HepG2 (cell line): ENCODE measurements around the gene PYGO2. TPM values are rescaled to one million over a fixed set of nuclear protein-coding genes. Genes with fewer than 3 reads are reported as not detected.

Experiments
- BRF2 ChIP-seq: sonication (generic); formaldehyde crosslinking; IDR thresholded peaks from 2 replicates; pipeline ENCODE4 v1.8.1; 2022; ENCODE audit warnings: mild to moderate bottlenecking, missing genetic modification reagents
- HNRNPH1 ChIP-seq: fragments of 200-400 bp; formaldehyde crosslinking; optimal IDR thresholded peaks from 2 replicates; pipeline ENCODE3; 2017; ENCODE audit warnings: mild to moderate bottlenecking, low read depth, low read length
- IKZF5 ChIP-seq: IDR thresholded peaks from 2 replicates; pipeline ENCODE4 v1.6.1; 2018; ENCODE audit warnings: missing genetic modification reagents, mild to moderate bottlenecking, missing compliant biosample characterization
- ISX ChIP-seq: sonication (generic); formaldehyde crosslinking; conservative IDR thresholded peaks from 2 replicates; pipeline ENCODE4 v1.5.0; 2020; ENCODE audit warnings: missing genetic modification reagents
- KDM3A ChIP-seq: IDR thresholded peaks from 2 replicates; pipeline ENCODE4 v1.6.1; 2018; ENCODE audit warnings: low read depth, missing compliant biosample characterization
- MAZ ChIP-seq, 2 experiments: sonication (generic) in 1 of 2; formaldehyde crosslinking in 1 of 2; IDR thresholded peaks; 2 replicates each; pipeline versions ENCODE4 v1.5.0 to v1.6.1; 2012 to 2020; ENCODE audit warnings: low read depth in 2 of 2, mild to moderate bottlenecking in 2 of 2, borderline replicate concordance in 1 of 2, improper control_type of control experiment in 1 of 2, low read length in 1 of 2, missing genetic modification reagents in 1 of 2, moderate library complexity in 1 of 2
- SMC3 ChIP-seq: IDR thresholded peaks from 2 replicates; pipeline ENCODE4 v1.6.1; 2011; ENCODE audit warnings: low read length, improper control_type of control experiment
- SOX6 ChIP-seq, 2 experiments: fragments of 450-650 bp in 1 of 2; sonication (generic) in 1 of 2; formaldehyde crosslinking in 1 of 2; IDR thresholded peaks; 2 replicates each; pipeline versions ENCODE4 v1.4.0 to v1.6.1; 2017 to 2020; ENCODE audit warnings: antibody characterized with exemption in 1 of 2, mild to moderate bottlenecking in 1 of 2, missing genetic modification reagents in 1 of 2
- SRF ChIP-seq: IDR thresholded peaks from 2 replicates; pipeline ENCODE4 v1.6.1; 2011; ENCODE audit warnings: mild to moderate bottlenecking, low read depth, low read length, moderate library complexity
- SSRP1 ChIP-seq: IDR thresholded peaks from 2 replicates; pipeline ENCODE4 v1.6.1; 2016; ENCODE audit warnings: control low read depth
- TBX2 ChIP-seq: sonication (generic); formaldehyde crosslinking; IDR thresholded peaks from 2 replicates; pipeline ENCODE4 v1.5.0; 2020; ENCODE audit warnings: missing genetic modification reagents, mild to moderate bottlenecking, borderline replicate concordance
- TEAD3 ChIP-seq: optimal IDR thresholded peaks from 2 replicates; pipeline ENCODE3; 2016; ENCODE audit warnings: borderline replicate concordance
- TSC22D2 ChIP-seq: sonication (generic); formaldehyde crosslinking; IDR thresholded peaks from 2 replicates; pipeline ENCODE4 v1.5.1; 2020; ENCODE audit warnings: missing genetic modification reagents, mild to moderate bottlenecking, borderline replicate concordance
- ZNF20 ChIP-seq: sonication (generic); formaldehyde crosslinking; IDR thresholded peaks from 2 replicates; pipeline ENCODE4 v1.4.0; 2020; ENCODE audit warnings: mild to moderate bottlenecking, moderate library complexity, missing genetic modification reagents
- ZNF260 ChIP-seq: sonication (generic); formaldehyde crosslinking; IDR thresholded peaks from 2 replicates; pipeline ENCODE4 v1.4.0; 2020; ENCODE audit warnings: missing genetic modification reagents, low read depth, mild to moderate bottlenecking, borderline replicate concordance
- ZNF678 ChIP-seq: sonication (generic); formaldehyde crosslinking; IDR thresholded peaks from 2 replicates; pipeline ENCODE4 v1.4.0; 2020; ENCODE audit warnings: mild to moderate bottlenecking, missing genetic modification reagents
- polyA plus RNA-seq, 8 experiments: library from polyadenylated mRNA; depleted of rRNA in 3 of 8; stranded (reverse) in 7 of 8; unstranded in 1 of 8; fragments of >200 nt; fragmentation: Illumina TruSeq in 4 of 8; extraction: Trizol in 4 of 8; gene quantifications; 2 replicates each; pipeline versions ENCODE4 v1.2.1 to v1.2.3, GENCODE V29; 2011 to 2016; ENCODE audit warnings: low read depth in 4 of 8, missing spikeins in 1 of 8, mixed read lengths in 1 of 8; ENCODE audit not compliant: insufficient read depth in 1 of 8
- total RNA-seq, 5 experiments: library from RNA; depleted of rRNA; stranded (reverse); fragments of >200 nt; fragmentation: Illumina TruSeq; extraction: Trizol; gene quantifications; 2 replicates each; pipeline ENCODE4 v1.2.3, GENCODE V29; 2016; ENCODE audit warnings: low read depth in 1 of 5
- TF ChIP-seq, protein P1 (sequence below): sonication (generic); formaldehyde crosslinking; IDR thresholded peaks from 2 replicates; pipeline ENCODE4 v1.4.0; 2020; ENCODE audit warnings: mild to moderate bottlenecking, missing genetic modification reagents

The PYGO2 gene
- total and polyA plus RNA-seq, 2 of the 13 experiments (the other 11 are each of a cell fraction or from before 2014, with no cell fraction given), result 20.3 to 21.8 TPM

DNA sequence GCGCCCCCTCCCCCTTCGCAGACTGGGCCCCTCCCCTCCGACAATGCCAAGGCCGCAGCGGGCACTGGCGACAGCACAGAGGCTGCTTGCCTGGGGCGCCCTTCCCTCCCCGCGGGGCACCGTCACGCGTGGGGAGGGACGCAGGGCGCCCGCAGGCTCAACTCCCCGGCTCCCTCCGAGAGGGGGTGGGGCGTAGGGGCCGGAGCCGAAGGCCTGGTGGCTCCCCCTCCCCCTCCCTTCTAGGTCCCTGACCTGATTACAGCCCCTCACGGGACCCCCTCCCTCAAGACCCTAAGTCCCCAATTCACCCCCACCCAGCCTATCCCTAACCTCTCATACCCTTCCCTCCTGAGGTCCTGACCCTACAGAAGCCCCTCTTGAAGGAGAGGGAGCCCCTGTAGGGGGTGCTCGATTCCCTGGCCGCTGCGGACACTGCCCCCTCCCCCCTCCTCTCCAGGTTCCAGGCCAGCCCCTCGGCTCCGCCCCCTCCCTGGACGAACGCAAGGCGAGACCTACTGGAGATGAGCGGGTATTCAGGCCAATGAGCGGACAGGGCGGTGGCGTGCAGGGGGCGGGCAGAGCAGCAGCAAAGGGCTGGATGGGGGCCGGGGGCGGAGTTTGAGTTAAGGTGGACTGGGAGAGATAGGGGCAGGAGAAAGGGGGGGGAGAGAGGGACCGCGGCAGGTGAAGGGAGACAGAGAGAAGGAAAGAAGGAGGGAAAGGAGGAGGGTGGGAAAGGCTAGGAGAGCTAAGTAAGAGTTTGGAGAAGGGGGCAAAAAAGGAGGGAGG is 40.3 kb upstream of the PYGO2 start (continued):
- TF ChIP-seq, protein P1, sequence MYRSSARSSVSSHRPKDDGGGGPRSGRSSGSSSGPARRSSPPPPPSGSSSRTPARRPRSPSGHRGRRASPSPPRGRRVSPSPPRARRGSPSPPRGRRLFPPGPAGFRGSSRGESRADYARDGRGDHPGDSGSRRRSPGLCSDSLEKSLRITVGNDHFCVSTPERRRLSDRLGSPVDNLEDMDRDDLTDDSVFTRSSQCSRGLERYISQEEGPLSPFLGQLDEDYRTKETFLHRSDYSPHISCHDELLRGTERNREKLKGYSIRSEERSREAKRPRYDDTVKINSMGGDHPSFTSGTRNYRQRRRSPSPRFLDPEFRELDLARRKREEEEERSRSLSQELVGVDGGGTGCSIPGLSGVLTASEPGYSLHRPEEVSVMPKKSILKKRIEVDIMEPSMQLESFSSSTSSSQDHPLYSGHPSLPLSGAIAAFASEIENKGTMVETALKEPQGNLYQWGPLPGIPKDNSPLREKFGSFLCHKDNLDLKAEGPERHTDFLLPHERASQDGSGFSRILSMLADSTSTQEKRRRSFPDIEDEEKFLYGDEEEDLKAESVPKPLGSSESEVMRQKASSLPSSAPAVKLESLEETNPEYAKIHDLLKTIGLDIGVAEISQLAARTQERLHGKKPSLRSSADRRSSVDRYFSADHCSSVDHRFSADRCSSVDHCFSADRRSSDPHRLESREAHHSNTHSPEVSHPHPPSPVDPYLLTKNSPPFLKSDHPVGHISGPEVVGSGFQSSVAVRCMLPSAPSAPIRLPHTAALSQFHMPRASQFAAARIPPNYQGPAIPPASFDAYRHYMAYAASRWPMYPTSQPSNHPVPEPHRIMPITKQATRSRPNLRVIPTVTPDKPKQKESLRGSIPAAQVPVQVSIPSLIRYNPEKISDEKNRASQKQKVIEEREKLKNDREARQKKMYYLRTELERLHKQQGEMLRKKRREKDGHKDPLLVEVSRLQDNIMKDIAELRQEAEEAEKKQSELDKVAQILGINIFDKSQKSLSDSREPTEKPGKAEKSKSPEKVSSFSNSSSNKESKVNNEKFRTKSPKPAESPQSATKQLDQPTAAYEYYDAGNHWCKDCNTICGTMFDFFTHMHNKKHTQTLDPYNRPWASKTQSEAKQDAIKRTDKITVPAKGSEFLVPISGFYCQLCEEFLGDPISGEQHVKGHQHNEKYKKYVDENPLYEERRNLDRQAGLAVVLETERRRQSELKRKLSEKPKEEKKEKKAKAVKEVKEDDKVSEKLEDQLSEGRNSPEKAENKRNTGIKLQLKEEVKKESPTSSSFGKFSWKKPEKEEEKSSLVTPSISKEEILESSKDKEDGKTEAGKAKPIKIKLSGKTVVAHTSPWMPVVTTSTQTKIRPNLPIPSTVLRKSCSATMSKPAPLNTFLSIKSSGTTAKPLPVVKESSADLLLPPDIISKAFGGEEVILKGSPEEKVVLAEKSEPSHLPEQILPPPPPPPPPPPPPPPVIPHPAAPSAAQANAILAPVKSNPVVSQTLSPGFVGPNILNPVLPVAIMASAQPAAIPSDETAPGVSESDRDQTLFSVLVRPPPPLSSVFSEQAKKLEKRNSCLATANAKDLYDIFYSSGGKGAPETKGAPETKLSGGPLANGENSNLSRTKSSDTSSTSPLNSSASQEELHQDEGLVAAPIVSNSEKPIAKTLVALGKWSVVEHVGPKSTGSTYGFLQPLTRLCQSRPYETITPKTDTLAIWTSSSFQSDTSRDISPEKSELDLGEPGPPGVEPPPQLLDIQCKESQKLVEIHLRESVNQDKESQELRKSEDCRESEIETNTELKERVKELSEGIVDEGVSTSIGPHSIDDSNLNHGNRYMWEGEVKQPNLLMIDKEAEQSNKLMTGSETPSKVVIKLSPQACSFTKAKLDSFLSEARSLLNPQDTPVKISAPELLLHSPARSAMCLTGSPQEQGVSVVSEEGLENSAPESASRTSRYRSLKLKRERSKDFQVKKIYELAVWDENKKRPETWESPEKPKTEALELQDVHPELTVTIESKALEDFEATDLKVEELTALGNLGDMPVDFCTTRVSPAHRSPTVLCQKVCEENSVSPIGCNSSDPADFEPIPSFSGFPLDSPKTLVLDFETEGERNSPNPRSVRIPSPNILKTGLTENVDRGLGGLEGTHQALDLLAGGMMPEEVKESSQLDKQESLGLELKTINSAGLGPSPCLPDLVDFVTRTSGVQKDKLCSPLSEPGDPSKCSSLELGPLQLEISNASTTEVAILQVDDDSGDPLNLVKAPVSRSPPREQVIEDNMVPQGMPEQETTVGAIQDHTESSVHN (CRISPR knock-in tag), result no peak
- TF ChIP-seq SSRP1 (CRISPR knock-in tag), result no peak
- no peak for TF ChIP-seq TSC22D2 (CRISPR knock-in tag)
- TF ChIP-seq HNRNPH1, result no peak
- no peak for TF ChIP-seq ZNF260
- no peak for TF ChIP-seq ZNF678 (CRISPR knock-in tag)
- no peak for TF ChIP-seq SMC3
- 0 out of 2 replicates have a peak, but pooled peaks have one; percentile 25 for TF ChIP-seq KDM3A (CRISPR knock-in tag)
- TF ChIP-seq SOX6 (IDR thresholded peaks at IDR 0.05), result no peak
- no peak for TF ChIP-seq SOX6 (CRISPR knock-in tag; IDR thresholded peaks at IDR 0.05)
- no peak for TF ChIP-seq BRF2
- no peak for TF ChIP-seq TBX2 (CRISPR knock-in tag)
- TF ChIP-seq ZNF20, result no peak
- TF ChIP-seq TEAD3 (CRISPR knock-in tag), result no peak
- TF ChIP-seq MAZ (IDR thresholded peaks at IDR 0.05; ENCODE audit: borderline replicate concordance, low read depth, low read length), result peak; percentile 87
- TF ChIP-seq MAZ (CRISPR knock-in tag; IDR thresholded peaks at IDR 0.05; ENCODE audit: low read depth), result peak; percentile 34; the same call in 1 of the 2 replicates
- TF ChIP-seq SRF, result no peak
- TF ChIP-seq IKZF5 (CRISPR knock-in tag), result no peak
- no peak for TF ChIP-seq ISX (CRISPR knock-in tag)
